ENCODE measurements around the gene ELP5. TPM values are rescaled to one million over a fixed set of nuclear protein-coding genes. Genes with fewer than 3 reads are reported as not detected.

The ELP5 gene
- total RNA-seq, 2 experiments from 2014 or later = 49.6 to 52.4 TPM

DNA sequence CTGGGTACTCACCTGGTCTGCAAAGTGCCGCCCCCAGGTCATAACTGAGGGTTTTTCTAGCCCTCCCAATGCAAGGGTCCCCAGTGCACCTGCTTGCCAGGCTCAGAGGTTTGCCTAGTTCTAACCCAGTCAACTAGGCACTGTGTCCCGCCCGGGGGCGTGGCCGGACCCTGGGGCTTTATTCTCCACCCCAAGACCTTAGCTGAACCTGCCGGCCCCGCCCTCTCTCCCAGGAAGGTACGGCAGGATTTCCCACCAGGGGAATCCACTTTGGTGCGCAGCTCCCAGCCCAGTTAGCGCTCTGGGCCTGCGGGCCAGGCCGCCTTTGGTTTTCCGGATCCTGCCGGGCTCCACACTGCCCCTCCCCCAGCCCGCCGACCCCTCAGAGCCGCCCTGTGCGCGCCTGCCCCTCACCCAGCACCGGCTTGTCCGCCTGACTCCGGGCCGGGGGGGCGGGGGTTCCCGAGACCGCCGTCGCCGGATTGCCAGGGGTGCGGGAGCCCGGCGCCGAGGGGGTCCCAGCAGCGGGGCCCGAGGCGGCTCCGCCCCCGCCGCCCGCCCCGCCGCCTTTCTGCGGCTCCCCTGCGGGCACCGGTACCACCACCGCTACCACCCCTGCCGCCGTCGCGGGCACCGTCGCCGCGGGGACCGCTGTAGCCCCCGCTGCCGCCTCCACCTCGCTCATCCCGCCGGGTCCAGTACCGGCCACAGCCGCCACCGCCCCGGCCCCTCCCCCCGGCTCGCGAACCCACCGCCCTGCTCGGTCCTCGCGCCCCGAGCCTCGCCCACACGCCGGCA is 42.0 kb downstream of the ELP5 start:
- Mint-ChIP-seq H3K4me1 (ENCODE audit: low read depth) (peaks cover 21% of the 10 kb centered on the region), H3K27ac (no peak overlapping the region), H3K4me3 (no peak overlapping the region), H3K27me3 (peaks cover 28% of the 10 kb centered on the region), H3K9me3 (no peaks in the 10 kb centered on the region), H3K36me3 (no peaks in the 10 kb centered on the region)
- intact Hi-C loops (cut with micrococcal nuclease) = no loop called here
- POLR2A ChIA-PET = no interaction called here
- CTCF ChIA-PET = interaction anchor here (1.3 kb wide), 1 partner anchor 13 kb away, joined by 5 read pairs; the partner anchor contains the start of gene SLC2A4
- DNase-seq = peak; percentile 31

DNA sequence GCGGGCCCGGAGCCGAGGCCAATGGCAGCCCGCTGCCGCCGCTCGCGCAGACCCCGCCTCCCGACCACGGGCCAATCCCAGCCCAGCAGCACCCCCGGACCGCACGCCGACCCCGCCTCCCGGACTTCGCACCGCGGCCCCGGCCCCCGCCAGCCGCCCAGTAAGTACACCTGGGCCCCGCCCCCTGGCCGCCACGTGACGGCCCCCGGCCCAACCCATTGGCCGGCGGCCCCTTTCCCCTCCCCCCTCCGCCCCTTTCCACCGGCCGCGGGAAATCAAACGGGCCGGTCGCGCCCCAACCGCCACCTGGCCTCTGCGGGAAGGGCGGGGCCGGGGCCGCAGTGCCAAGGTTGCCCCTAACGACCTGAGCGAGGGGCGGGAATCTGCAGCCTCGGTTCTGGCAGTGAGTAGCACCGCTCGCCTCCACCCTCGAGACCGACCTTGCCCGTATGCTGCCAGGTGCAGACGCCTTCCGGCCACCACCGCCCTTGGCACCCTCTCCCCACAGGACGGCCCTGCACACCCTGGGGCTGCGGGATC is 42.7 kb downstream of the ELP5 start, which contains the start of gene YBX2:
TSS of gene YBX2 (minus strand) at position 26 of the 540 bp plus-strand sequence. CDS start 139 bp downstream, outside the sequence.
- CTCF ChIA-PET = no interaction called here
- peak; percentile 89 for DNase-seq
- Mint-ChIP-seq H3K27ac (no peak within 1 kb of the TSS), H3K27me3 (peaks cover 28% of the 10 kb centered on the region), H3K9me3 (no peaks in the 10 kb centered on the region), H3K36me3 (no peaks in the 10 kb centered on the region), H3K4me3 (peak within 1 kb of the TSS; percentile 66), H3K4me1 (ENCODE audit: low read depth) (peaks cover 21% of the 10 kb centered on the region)
- POLR2A ChIA-PET = no interaction called here
- intact Hi-C loops (cut with micrococcal nuclease) = no loop called here

DNA sequence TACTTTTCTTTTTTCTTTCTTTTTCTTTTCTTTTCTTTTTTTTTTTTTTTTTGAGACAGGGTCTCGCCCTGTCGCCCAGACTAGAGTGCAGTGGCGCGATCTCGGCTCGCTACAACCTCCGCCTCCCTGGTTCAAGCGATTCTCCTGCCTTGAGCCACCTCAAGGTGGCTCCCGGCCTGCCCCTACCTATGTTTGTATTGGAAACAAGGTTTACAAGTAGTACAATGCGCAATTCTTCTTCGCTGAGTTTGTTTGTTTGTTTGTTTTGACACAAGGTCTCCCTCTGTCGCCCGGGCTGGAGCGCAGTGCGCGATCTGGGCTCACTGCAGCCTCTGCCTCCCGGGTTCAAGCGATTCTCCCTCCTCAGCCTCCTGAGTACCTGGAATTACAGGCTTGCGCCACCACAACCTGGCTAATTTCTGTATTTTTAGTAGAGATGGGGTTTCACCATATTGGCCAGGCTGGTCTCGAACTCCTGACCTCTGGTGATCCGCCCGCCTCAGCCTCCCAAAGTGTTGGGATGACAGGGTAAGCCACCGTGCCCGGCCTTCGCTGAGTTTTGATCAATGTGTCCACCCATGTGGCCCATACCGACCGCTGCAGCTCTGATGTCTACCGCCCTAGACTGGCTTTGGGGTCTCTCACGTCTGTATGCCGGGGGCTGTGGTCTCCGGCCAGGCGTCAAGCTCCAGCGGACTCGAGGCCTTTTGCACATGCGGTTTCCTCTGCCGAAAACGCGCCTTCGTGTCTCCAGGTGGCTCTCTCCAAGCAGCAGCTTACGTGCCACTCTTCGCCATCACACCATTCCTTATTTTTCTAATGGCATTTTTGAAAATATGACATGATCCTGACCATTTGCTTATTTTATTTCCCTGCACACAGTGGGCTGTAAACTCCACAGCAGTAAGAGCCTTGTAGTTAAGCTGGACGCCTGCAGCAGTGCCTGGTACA is 43.5 kb downstream of the ELP5 start:
- Mint-ChIP-seq H3K27me3 (peaks cover 26% of the 10 kb centered on the region), H3K4me1 (ENCODE audit: low read depth) (peaks cover 21% of the 10 kb centered on the region), H3K27ac (no peak overlapping the region), H3K9me3 (no peaks in the 10 kb centered on the region), H3K36me3 (no peaks in the 10 kb centered on the region), H3K4me3 (peak overlapping the region; percentile 66)
- ChIA-PET CTCF (interaction anchor here (0.6 to 5.5 kb wide), 39 partner anchors 10 to 637 kb away, joined by 3 to 145 read pairs (median 4); partner anchors contain the start of genes ACADVL, ACAP1, DLG4 and DVL2), POLR2A (interaction anchor here (0.6 to 1.7 kb wide), 4 partner anchors 14 to 259 kb away, joined by 3 to 8 read pairs (median 4); partner anchors contain the start of gene SLC2A4)
- intact Hi-C loops (cut with micrococcal nuclease) = loop anchor here (1.0 to 2.0 kb wide), 3 partner anchors 15 to 249 kb away; no protein-coding TSS in a partner anchor
- no peak for DNase-seq

DNA sequence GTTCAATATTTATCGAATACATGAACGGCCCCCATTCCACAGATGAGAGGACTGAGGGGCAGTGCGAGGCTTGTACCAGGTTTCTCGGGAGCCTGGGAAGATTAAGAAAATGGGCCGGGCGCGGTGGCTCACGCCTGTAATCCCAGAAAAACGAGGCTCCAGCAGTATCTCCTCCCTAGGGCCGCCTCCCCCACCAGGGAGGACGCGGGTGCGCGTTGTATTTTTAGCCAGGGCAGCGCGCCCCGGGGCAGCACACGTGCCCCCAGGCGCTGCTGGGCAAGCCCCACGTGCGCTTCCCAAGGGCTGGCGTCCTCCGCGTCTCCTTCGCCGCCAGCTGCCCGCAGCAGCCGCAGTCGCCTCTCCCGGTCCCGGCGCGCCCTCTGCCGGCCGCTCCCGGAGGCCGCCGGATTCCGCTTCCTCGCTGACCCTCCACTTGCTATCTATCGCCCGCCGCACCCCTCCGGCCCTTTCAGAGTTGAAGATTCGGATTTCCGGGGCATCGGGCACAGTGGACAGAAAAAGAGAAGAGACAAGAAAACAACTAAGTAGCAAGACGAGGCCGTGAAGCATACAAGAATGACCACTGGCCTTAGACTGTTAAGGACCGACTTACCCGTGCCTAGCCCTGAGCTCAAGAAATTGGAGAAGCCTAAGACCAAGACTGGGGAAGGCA is 44.3 kb downstream of the ELP5 start:
- ChIA-PET CTCF (interaction anchor here (0.5 to 5.5 kb wide), 46 partner anchors 8 to 636 kb away, joined by 3 to 145 read pairs (median 4); partner anchors contain the start of genes ACADVL, ACAP1, DLG4 and DVL2), POLR2A (interaction anchor here (0.6 to 1.7 kb wide), 5 partner anchors 9 to 258 kb away, joined by 3 to 8 read pairs (median 4); partner anchors contain the start of gene SLC2A4)
- H3K27me3 Mint-ChIP-seq = peaks cover 26% of the 10 kb centered on the region
- H3K36me3 Mint-ChIP-seq = no peaks in the 10 kb centered on the region
- H3K4me3 Mint-ChIP-seq = peak overlapping the region; percentile 35
- no peaks in the 10 kb centered on the region for H3K9me3 Mint-ChIP-seq
- DNase-seq = peak; percentile 79
- H3K4me1 Mint-ChIP-seq (ENCODE audit: low read depth) = peaks cover 21% of the 10 kb centered on the region
- no peak overlapping the region for H3K27ac Mint-ChIP-seq
- intact Hi-C loops (cut with micrococcal nuclease) = loop anchor here (1.0 to 2.0 kb wide), 3 partner anchors 16 to 250 kb away; no protein-coding TSS in a partner anchor

DNA sequence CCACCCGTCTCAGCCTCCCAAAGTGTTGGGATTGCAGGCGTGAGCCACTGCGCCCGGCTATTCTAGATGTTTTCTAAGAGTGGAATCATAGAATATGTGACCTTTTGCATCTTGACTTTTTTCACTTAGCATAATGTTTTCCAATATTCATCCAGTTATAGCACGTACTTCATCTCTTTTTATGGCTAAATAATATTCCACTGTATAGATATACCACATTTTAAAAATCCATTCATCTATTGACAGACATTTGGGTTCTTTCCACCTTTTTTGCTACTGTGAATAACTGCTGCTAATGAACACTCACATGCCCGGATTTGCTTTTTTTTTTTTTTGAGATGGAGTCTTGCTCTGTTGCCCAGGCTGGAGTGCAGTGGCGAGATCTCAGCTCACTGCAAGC is 52.2 kb downstream of the ELP5 start:
- Mint-ChIP-seq H3K9me3 (no peaks in the 10 kb centered on the region), H3K36me3 (peaks cover 14% of the 10 kb centered on the region), H3K4me3 (no peak overlapping the region), H3K4me1 (ENCODE audit: low read depth) (peaks cover 2% of the 10 kb centered on the region), H3K27me3 (peaks cover 2% of the 10 kb centered on the region), H3K27ac (no peak overlapping the region)
- ChIA-PET POLR2A (interaction anchor here (0.6 to 1.3 kb wide), 2 partner anchors 180 to 248 kb away, joined by 3 read pairs; partner anchors contain the start of gene POLR2A), CTCF (interaction anchor here (0.7 to 1.7 kb wide), 2 partner anchors 8 to 256 kb away, joined by 3 to 12 read pairs; no protein-coding TSS in a partner anchor)
- intact Hi-C loops (cut with micrococcal nuclease) = no loop called here
- no peak for DNase-seq

DNA sequence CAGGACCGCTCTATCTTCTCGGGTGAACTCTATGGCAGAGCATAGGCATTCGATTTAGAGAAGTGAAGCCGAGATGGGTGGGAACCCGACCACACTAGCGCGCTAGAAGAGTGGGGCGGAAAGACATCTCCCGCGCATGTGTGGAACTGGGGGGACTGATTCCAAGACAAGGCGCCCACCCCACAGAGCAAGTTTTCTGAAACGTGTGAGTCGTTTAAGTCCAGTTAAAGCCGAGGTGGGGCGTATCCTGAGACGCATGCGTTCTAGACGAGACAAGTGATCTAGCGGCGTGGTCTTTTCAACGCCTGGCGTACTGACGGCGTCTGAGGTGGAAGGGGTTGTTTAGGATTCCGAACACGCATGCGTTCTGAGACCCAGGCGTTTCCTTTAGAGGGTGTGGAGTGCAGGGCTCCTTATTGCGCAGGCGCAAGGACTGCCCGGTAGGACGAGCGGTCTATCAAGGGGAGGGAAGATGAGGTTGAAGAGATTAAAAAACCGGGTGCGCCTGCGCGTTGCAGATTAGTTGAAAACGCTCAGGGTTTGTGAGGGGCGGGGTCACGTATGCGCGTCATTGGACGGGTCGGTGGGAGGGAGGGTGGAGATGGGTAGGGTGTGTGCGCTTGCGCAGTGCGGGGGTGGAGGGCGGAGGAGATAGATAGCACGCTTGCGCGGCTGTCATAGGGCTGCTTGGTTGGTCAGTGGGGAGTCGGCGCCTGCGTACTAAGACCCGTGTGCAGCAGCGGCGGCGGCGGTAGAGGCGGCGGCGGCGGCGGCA is 55.1 kb downstream of the ELP5 start, which contains the start of gene EIF5A:
TSS of gene EIF5A (plus strand) at position 718 of the 775 bp plus-strand sequence. CDS start 2,008 bp downstream, outside the sequence.
- Mint-ChIP-seq H3K36me3 (peaks cover 41% of the 10 kb centered on the region), H3K9me3 (no peaks in the 10 kb centered on the region), H3K4me3 (peak within 1 kb of the TSS; percentile 85), H3K4me1 (ENCODE audit: low read depth) (peaks cover 29% of the 10 kb centered on the region), H3K27ac (peak within 1 kb of the TSS; percentile 97), H3K27me3 (peaks cover 2% of the 10 kb centered on the region)
- peak; percentile 100 for DNase-seq
- CTCF ChIA-PET = interaction anchor here (1.0 to 1.2 kb wide), 2 partner anchors 27 to 73 kb away, joined by 3 to 4 read pairs; partner anchors contain the start of gene DVL2
- POLR2A ChIA-PET = no interaction called here
- intact Hi-C loops (cut with micrococcal nuclease) = loop anchor here (1.0 to 5.0 kb wide), 10 partner anchors 22 to 535 kb away; partner anchors contain the start of genes ELP5, NEURL4, PHF23 and POLR2A

DNA sequence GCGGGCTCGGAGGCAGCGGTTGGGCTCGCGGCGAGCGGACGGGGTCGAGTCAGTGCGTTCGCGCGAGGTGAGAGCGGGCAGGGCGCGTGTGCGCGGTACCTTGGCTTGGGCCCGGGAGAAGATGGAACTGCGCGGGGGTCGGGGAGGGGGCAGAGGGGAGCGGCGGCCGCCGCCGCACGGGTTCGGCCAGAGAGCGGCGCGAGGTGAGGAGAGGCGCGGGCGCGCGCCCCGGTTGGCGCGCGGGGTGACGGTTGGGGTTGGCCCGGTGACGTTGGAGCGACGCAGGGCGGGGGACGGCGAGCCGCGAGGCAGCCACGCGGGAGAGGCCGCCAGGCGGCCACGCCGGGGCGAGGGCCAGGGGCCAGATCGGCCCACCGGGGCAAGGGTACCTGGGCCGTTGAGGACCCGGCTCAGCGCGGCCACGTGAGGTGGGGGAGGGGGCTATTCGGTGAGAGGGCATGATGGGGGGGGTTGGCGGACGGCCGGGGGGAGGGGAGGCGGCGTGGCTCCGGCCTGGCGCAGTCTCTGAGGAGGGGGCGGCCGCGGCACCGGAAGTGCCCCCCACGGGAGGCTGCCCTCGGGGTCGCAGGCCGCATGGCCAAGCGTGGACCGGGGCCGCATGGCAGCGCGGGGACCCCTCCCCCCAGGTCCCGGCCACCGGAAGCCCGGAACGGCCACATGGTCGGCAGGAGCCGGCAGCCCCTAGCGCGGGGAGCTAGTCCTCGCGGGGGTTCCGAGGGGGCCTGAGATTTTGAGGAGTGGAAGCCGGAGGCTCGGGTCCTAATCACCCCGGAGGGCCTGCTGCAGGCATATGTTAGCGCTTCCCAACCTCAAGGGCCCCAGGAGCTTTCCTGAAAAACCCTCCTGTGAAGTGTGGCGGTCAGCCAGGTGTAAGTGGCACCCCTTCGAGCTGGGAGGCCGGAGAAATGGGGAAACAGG is 55.9 kb downstream of the ELP5 start:
- peak; percentile 66 for DNase-seq
- Mint-ChIP-seq H3K36me3 (peaks cover 50% of the 10 kb centered on the region), H3K27me3 (peaks cover 2% of the 10 kb centered on the region), H3K9me3 (no peaks in the 10 kb centered on the region), H3K4me3 (peak overlapping the region; percentile 85), H3K27ac (peak overlapping the region; percentile 97), H3K4me1 (ENCODE audit: low read depth) (peaks cover 37% of the 10 kb centered on the region)
- intact Hi-C loops (cut with micrococcal nuclease) = loop anchor here (1.0 to 5.0 kb wide), 10 partner anchors 21 to 534 kb away; partner anchors contain the start of genes ELP5, NEURL4, PHF23 and POLR2A
- POLR2A ChIA-PET = interaction anchor here (0.7 to 2.4 kb wide), 8 partner anchors 13 to 379 kb away, joined by 3 to 13 read pairs (median 4); partner anchors contain the start of genes CTDNEP1, ELP5, NEURL4 and POLR2A
- CTCF ChIA-PET = interaction anchor here (0.8 to 1.2 kb wide), 3 partner anchors 12 to 253 kb away, joined by 3 to 4 read pairs (median 3); partner anchors contain the start of gene SENP3

DNA sequence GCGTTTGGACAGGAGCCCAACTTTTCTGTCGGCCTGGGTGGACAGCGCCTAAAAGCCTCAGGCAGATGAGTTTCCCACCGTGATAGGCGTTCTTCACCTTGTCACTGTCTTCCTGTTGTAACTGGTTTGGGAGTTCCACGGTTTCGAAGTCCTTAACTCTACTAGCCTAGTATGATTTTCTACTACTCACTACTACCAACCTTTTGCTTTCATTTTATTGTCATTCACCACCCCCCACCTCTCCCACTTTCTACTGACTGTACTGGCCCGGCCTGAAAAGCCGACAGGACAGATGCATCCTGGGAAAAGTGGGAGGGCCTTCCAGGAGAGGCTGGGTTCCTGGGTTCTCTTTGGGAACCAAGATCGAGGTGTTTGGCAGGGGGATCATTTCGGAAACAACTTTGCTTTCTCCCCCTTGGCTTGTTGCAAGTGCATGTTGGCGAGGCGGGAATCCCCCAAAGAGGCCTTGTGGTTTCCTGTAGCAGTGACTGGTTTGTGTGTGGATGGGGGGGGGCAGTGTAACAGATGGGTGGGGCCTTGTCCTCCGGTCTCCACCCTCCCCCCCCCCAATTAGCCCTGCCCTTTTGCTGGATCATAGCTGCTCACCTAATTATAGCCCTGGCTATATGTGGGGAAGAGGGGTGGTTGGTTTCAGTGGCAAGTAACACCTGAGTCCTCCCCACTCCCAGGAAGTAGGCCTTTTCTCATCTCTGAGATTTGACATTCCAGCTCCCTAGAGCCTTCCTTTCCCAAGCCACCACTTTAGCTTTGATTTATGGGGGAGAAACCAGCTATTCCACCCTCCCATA is 56.8 kb downstream of the ELP5 start:
- peaks cover 2% of the 10 kb centered on the region for H3K27me3 Mint-ChIP-seq
- peaks cover 53% of the 10 kb centered on the region for H3K36me3 Mint-ChIP-seq
- intact Hi-C loops (cut with micrococcal nuclease) = loop anchor here (5.0 kb wide), 2 partner anchors 93 to 533 kb away; partner anchors contain the start of gene TMEM256
- H3K4me1 Mint-ChIP-seq (ENCODE audit: low read depth) = peaks cover 46% of the 10 kb centered on the region
- peak overlapping the region; percentile 97 for H3K27ac Mint-ChIP-seq
- peak; percentile 90 for DNase-seq
- peak overlapping the region; percentile 85 for H3K4me3 Mint-ChIP-seq
- H3K9me3 Mint-ChIP-seq = no peaks in the 10 kb centered on the region
- ChIA-PET POLR2A (interaction anchor here (0.6 to 2.4 kb wide), 14 partner anchors 12 to 378 kb away, joined by 3 to 13 read pairs (median 3); partner anchors contain the start of genes ACAP1, CTDNEP1, ELP5 and NEURL4), CTCF (interaction anchor here (0.8 to 1.8 kb wide), 6 partner anchors 11 to 252 kb away, joined by 3 to 9 read pairs (median 4); partner anchors contain the start of genes SENP3 and SLC2A4)

Measured in activated CD4-positive, alpha-beta memory T cell treated with anti-CD3 and anti-CD28 coated beads for 36 hours (primary cell).